GM12878 (cell line): ENCODE measurements around the gene KIAA0319L. TPM values are rescaled to one million over a fixed set of nuclear protein-coding genes. Genes with fewer than 3 reads are reported as not detected.
"Not testable (repeated sequence)": the region's sequence is repeated elsewhere in the genome, so short reads cannot be mapped to it uniquely, and the experiment has no call there.

ENCODE experiments used
- ATAC-seq: fragments of 200-7000 bp; cut with Tn5 transposase; 3 replicates; pipeline ENCODE4 v1.9.1; 2020; ENCODE audit warnings: mild to moderate bottlenecking, moderate library complexity
- BruUV-seq: library from RNA; stranded (reverse); fragments of 400-500 nt; replicated peaks from 2 replicates; lab custom pipeline; 2021; lab: Mats Ljungman, UMichigan
- CTCF ChIA-PET: fragments of 300-600 bp; sonication (Branson Sonifier 250); formaldehyde crosslinking; extraction: SDS; loops from one replicate; lab custom pipeline; 2021; ENCODE audit warnings: inconsistent platforms; lab: Yijun Ruan, JAX
- POLR2A ChIA-PET: fragments of 350-600 bp; formaldehyde crosslinking; extraction: SDS; loops from one replicate; lab custom pipeline; 2021; ENCODE audit warnings: inconsistent platforms; lab: Charles Lee
- RAD21 ChIA-PET: fragments of 300-600 bp; sonication (Branson Sonifier 250); formaldehyde crosslinking; loops from one replicate; lab custom pipeline; 2023; ENCODE audit warnings: antibody characterized with exemption; ENCODE audit not compliant: unreplicated experiment; lab: Charles Lee
- SMC1A ChIA-PET: fragments of 300-600 bp; sonication (Branson Sonifier 250); formaldehyde crosslinking; loops from one replicate; lab custom pipeline; 2023; ENCODE audit not compliant: unreplicated experiment, uncharacterized antibody; lab: Charles Lee
- DNase-seq: peaks from one replicate; pipeline ENCODE4 v3.0.0-alpha.2; 2011; ENCODE audit warnings: low read depth, low spot score
- FAIRE-seq: peaks from 3 replicates; lab custom pipeline; 2011; peaks lifted over from hg19 to GRCh38; lab: Jason Lieb, UNC
- H2AFZ ChIP-seq: 2 replicates; pipeline ENCODE4 v1.6.0; 2011; ENCODE audit warnings: low read depth, low read length, control low read depth; ENCODE audit not compliant: control insufficient read depth
- H3K27ac ChIP-seq: 2 replicates; pipeline ENCODE4 v1.5.1; 2011; ENCODE audit warnings: control low read depth; ENCODE audit not compliant: control insufficient read depth, insufficient read depth
- H3K27me3 ChIP-seq, 2 experiments: replicated peaks in 1 of 2; 2 replicates each; pipeline versions ENCODE4 v1.6.0 to v1.6.1; 2011; ENCODE audit warnings: low read length in 1 of 2; ENCODE audit not compliant: control insufficient read depth in 2 of 2, insufficient read depth in 2 of 2
- H3K36me3 ChIP-seq, 2 experiments: 2 replicates each; pipeline ENCODE4 v1.5.1; 2011; ENCODE audit warnings: low read length in 1 of 2; ENCODE audit not compliant: control insufficient read depth in 2 of 2, insufficient read depth in 2 of 2
- H3K4me1 ChIP-seq: 2 replicates; pipeline ENCODE4 v1.6.1; 2011; ENCODE audit warnings: mild to moderate bottlenecking, low read length, moderate library complexity, mixed read lengths; ENCODE audit not compliant: control insufficient read depth, insufficient read depth
- H3K4me2 ChIP-seq: 2 replicates; pipeline ENCODE4 v1.6.0; 2011; ENCODE audit warnings: control low read depth; ENCODE audit not compliant: control insufficient read depth, insufficient read depth
- H3K4me3 ChIP-seq: fragments of 200-600 bp; sonication (generic); 2 replicates; pipeline ENCODE4 v1.5.1; 2016
- H3K79me2 ChIP-seq: 2 replicates; pipeline ENCODE4 v1.6.0; 2011; ENCODE audit warnings: low read length; ENCODE audit not compliant: control insufficient read depth, insufficient read depth
- H3K9ac ChIP-seq: 2 replicates; pipeline ENCODE4 v1.8.0; 2011; ENCODE audit warnings: low read length, control low read depth, mixed read lengths; ENCODE audit not compliant: control insufficient read depth, insufficient read depth
- H3K9me3 ChIP-seq: replicated peaks from 3 replicates; pipeline ENCODE4 v1.5.1; 2011; ENCODE audit warnings: mild to moderate bottlenecking, low read length; ENCODE audit not compliant: control insufficient read depth, insufficient read depth
- H4K20me1 ChIP-seq: 2 replicates; pipeline ENCODE4 v1.6.0; 2011; ENCODE audit not compliant: control insufficient read depth, insufficient read depth
- ATF7 ChIP-seq: fragments of 450-650 bp; IDR thresholded peaks from 2 replicates; pipeline ENCODE4 v1.6.1; 2016; ENCODE audit warnings: low read depth, mild to moderate bottlenecking
- MEF2B ChIP-seq: fragments of 450-650 bp; IDR thresholded peaks from 2 replicates; pipeline ENCODE4 v1.6.1; 2018; ENCODE audit warnings: mild to moderate bottlenecking, moderate library complexity; ENCODE audit not compliant: partially characterized antibody, poor library complexity, severe bottlenecking
- WGBS: methylation state at CpG from one replicate; pipeline ENCODE4 v1.1.6; 2016; ENCODE audit warnings: low lambda C conversion rate; ENCODE audit not compliant: insufficient replicate concordance, insufficient coverage; ENCODE audit errors: missing lambda C conversion rate; 5-methylcytosine and 5-hydroxymethylcytosine counted together
- in situ Hi-C: fragments of 300-500 bp; cut with MboI; formaldehyde crosslinking; loops from 9 replicates; pipeline ENCODE4 v1.14.3; 2018; ENCODE audit warnings: mixed read lengths
- intact Hi-C: fragments of 100-400 bp; cut with micrococcal nuclease; formaldehyde crosslinking; loops from one replicate; pipeline ENCODE4 v1.14.2; 2022; ENCODE audit not compliant: unreplicated experiment
- polyA plus RNA-seq, 11 experiments: library from polyadenylated mRNA; depleted of rRNA in 4 of 11; unstranded in 6 of 11; stranded (reverse) in 5 of 11; fragments of >200 nt; fragmentation: Nextera tagmentation in 4 of 11; fragmentation: Illumina TruSeq in 1 of 11; extraction: Ambion mirVana in 4 of 11; extraction: Trizol in 1 of 11; gene quantifications; 1 replicate in 1 of 11; 2 replicates in 10 of 11; pipeline versions ENCODE4 v1.2.1 to v1.2.3, GENCODE V29; 2011 to 2016; ENCODE audit warnings: inconsistent platforms in 2 of 11, missing spikeins in 2 of 11, low read depth in 1 of 11
- total RNA-seq, 4 experiments: library from RNA; depleted of rRNA in 3 of 4; stranded (reverse); fragments of >200 nt in 3 of 4; fragmentation: Illumina TruSeq in 1 of 4; extraction: Trizol in 1 of 4; gene quantifications; 2 replicates each; pipeline versions ENCODE4 v1.2.1 to v1.2.3, GENCODE V29; 2013 to 2021

KIAA0319L gene
- total and polyA plus RNA-seq, 10 of the 15 experiments (the other 5 are each of a cell fraction or from before 2014, with no cell fraction given) = 2.6 to 57.8 (median 25.4) TPM

GRCh38 chr1:35586808-35587207, 29.6 kb upstream of the KIAA0319L start:
- CTCF ChIA-PET = interaction anchor here (3.1 kb wide), 1 partner anchor 22 kb away, joined by 8 read pairs; no protein-coding TSS in a partner anchor
- no peaks in the 10 kb centered on the region for H3K36me3 ChIP-seq
- no peak overlapping the region for H2AFZ ChIP-seq
- H3K4me2 ChIP-seq = no peak overlapping the region
- TF ChIP-seq MEF2B (no peak), ATF7 (no peak)
- TF ChIP-seq, all 136 proteins: peak for 0
- Histone ChIP-seq H3K4me3 (no peak overlapping the region), H4K20me1 (no peaks in the 10 kb centered on the region), H3K27ac (no peak overlapping the region), H3K4me1 (no peaks in the 10 kb centered on the region), H3K27me3 (no peaks in the 10 kb centered on the region), H3K79me2 (no peaks in the 10 kb centered on the region), H3K9me3 (no peaks in the 10 kb centered on the region), H3K9ac (no peak overlapping the region)
- in situ Hi-C loops = no loop called here
- POLR2A ChIA-PET = interaction anchor here (0.5 kb wide), 1 partner anchor 193 kb away, joined by 3 read pairs; no protein-coding TSS in a partner anchor
- intact Hi-C loops = no loop called here
- 86% methylated on average over 7 of the region's 7 CpGs for WGBS
- ATAC-seq (no peak), DNase-seq (no peak), FAIRE-seq (no peak)
- no TSS peak for BruUV-seq
- SMC1A ChIA-PET = no interaction called here
- RAD21 ChIA-PET = no interaction called here

GRCh38 chr1:35585805-35586204, 28.6 kb upstream of the KIAA0319L start:
- H3K4me1 ChIP-seq, FAIRE-seq, ATAC-seq, H3K79me2 ChIP-seq, H3K27ac ChIP-seq, in situ Hi-C loops, H4K20me1 ChIP-seq, BruUV-seq, H3K9ac ChIP-seq, H3K36me3 ChIP-seq, intact Hi-C loops, H3K27me3 ChIP-seq, POLR2A ChIA-PET, H3K4me3 ChIP-seq, H3K9me3 ChIP-seq, H3K4me2 ChIP-seq, RAD21 ChIA-PET, H2AFZ ChIP-seq, DNase-seq: not testable (repeated sequence)
- 100% methylated on average over 1 of the region's 1 CpG for WGBS
- ChIA-PET CTCF (interaction anchor here (3.1 kb wide), 1 partner anchor 21 kb away, joined by 8 read pairs; no protein-coding TSS in a partner anchor), SMC1A (interaction anchor here (0.7 to 1.0 kb wide), 2 partner anchors 15 to 258 kb away, joined by 3 read pairs; no protein-coding TSS in a partner anchor)
